HG02943 (cell line): Measurements from ENCODE around the gene C6orf47.
A peak's percentile ranks its signal among the peaks of the same experiment; 100 is the strongest.

Experiments
- ATAC-seq: cut with Tn5 transposase; IDR thresholded peaks from one replicate; pipeline ENCODE4 v1.9.1; 2021; ENCODE audit warnings: mild to moderate bottlenecking, low read depth, moderate library complexity; ENCODE audit not compliant: unreplicated experiment

C6orf47 gene

DNA sequence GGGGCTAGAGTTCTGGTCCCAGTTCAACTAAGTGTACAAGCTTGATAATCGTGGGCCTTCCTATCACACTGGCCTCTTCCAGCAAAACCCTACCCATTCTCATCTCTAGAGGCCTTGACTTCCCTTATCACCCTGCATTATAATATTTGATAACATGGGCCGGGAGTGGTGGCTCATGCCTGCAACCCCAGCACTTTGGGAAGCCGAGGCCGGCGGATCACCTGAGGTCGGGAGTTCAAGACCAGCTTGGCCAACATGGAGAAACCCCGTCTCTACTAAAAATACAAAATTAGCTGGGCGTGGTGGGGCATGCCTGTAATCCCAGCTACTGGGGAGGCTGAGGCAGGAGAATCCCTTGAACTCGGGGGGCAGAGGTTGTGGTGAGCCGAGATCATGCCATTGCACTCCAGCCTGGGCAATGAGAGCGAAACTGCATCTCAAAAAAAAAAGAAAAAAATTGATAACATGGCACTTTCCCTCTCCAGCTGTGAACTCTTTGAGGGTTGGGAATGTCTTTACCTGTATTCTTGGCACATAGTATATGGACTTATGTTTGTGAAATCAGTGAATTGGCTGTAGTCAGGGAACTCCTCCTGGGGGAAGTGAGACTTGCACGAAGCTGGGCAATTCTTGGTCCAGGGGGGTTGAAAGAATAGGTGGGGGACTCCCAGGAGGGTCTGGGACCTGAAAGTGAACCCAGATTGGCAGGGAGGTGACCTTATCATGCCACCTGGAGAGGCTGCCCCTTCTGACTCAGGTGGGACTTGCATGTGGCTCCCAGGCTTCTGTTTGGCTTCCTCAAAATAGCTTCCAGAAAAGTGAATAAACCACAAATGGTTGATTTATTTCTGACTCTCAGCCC is 915 bp upstream of the C6orf47 start:
- ATAC-seq: no peak

DNA sequence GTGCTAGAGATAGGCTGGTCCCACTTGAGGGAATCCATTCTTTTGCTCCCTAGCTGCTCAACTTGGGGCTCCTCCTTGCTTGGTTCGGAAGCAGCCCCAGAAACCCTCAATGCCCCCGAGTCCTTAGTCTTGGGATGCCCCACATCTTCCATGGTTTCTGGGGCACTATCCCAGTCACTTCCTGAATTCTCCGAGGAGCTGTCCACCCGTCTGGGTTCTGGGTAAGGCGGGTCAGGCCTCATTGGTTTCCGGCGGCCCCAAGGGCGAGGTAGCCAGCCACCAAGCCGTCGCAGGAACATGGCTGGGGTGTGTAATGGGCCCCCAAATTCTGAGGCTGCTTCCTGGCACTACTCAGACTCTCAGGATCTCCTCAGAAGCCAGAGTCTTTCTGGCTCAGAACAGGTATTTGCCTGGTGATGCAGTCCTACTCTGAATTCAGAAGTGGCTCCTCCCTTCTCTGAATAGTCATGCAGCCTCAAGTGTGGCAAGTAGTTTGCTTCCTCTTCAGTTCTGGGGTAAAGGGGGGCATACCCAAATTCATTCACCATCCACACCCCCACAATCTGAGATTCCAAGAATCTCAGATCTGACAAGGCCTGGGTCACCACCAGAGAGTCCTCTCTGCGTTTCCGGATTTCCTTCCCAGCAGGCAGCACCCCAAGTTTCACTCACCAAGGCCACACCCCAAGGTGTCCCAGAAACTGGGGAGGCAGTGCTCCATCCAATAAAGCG is 763 bp downstream of the C6orf47 start:
- ATAC-seq: no peak

DNA sequence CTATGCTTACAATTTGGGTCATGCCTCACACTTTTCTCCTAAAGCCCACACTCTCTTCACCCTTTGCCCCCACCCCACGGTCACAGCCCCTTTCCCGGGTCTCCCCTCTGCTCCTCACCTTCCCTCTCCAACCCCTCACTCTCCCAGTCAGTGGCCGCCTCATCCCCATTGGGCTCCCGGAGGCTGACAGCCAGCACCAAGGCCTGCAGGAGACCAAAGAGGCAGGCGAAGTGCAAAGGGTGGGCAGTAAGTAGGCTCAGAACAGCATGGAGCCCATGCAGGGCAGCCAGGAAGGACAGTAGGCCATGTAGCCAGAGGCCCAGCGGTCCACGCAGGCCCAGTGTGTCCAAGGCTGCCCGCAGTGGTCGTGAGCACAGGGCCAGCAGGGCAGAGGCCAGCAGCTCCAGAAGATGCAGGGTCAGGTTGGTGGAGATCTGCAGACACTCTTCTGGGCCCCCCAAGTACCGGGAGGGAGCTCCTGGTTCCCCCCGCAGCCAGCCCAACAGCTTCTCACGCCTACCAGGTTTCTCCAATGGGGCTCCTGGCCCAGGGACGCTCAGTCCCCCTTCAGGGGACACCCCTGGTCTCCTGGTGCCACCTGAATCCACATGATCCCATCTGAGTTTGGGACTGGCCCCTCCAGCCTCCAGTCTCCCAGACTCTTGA is 1.5 kb downstream of the C6orf47 start:
- ATAC-seq: no peak

DNA sequence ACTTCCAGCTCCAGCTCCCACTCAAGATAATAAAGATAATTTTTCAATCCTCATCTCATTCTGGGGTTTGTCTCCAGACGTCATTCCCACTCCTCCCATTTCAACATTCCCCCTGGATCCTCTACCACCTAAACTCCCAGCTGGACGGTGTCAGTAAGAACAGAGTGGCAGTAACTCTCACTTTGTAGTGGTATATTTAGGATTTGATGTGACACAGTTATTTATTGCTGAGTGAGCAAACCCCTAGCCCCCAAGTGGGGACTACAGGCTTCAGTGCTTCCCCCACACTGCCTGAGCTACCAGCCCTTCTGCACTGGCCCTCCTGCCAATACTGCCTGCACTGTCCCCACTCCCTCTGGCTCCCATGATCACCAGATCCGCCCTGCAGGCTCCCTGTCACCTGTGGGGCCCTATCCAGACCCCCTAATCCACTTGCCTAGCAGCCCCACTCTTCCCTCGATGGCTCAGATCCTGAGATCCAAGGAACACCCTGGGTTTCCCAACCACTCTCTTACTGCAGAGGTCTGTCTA is 2.4 kb downstream of the C6orf47 start:
- ATAC-seq: no peak

DNA sequence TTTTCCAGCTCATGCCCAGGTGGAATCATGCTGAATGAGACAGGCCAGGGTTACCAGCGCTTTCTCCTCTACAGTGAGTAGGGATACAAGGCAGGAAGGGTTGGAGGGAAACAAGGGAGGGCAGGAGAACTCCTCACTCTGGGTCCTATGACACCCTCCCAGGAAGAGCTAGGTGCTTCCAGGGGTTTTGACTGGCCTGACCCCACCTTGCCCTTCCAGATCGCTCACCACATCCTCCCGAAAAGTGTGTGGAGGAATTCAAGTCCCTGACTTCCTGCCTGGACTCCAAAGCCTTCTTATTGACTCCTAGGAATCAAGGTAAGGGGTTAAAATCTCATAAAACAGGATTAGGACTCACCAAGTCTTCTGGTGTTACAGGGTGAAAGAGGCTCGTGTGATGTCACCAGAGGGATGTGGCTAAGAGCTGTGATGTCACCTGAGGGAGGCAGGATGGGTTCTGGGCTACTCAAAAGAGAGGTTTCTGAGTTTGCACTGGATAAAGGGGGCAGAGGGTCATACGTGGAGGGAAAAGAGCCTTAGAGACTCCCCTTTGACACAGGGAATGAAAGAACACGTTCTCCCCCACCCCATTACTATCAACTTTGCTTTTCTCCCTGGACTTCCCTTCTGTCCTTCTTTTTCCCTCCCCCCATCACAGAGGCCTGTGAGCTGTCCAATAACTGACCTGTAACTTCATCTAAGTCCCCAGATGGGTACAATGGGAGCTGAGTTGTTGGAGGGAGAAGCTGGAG is 3.0 kb downstream of the C6orf47 start:
- ATAC-seq: no peak

DNA sequence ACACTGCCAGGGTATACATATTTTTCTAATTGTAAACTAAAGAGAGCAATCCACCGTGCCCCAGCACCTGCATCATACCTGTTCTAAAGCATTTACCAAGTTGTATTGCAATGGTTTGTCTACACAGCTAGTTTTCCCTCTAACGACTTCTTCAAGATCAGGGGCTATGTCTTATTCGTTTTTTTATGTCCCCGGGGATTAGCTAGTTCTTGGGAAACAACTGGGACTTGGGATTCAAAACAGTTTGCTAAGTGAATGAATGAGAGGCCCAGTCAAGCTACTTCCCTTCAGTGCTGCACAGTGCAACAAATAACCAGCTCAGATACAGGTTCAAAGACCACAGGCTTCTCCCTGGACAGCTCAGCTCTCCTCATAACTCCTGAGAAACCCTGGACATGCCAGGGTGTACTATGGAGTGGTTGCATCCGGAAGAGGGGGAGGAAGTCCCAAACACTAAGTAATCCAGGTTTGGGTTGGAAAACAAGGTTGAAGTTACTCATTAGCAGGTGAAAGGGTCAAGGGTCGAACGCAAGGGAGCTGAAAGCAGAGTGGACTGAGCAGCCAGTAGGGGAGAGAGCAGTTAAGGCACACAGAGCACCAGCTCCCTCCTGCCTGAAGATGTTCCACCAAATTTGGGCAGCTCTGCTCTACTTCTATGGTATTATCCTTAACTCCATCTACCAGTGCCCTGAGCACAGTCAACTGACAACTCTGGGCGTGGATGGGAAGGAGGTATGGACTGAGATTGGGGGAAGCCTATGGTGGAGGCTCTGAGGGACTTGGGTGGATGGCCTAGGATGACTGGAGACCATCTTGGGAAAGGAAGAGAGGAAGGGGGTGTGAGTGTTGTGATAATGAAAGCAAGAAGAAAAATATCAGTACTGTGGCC is 5.0 kb downstream of the C6orf47 start, which contains the start of gene APOM:
TSS of gene APOM (plus strand) at position 546 of the 889 bp plus-strand sequence. CDS start at position 619, 73 bp downstream.
- no peak for ATAC-seq

DNA sequence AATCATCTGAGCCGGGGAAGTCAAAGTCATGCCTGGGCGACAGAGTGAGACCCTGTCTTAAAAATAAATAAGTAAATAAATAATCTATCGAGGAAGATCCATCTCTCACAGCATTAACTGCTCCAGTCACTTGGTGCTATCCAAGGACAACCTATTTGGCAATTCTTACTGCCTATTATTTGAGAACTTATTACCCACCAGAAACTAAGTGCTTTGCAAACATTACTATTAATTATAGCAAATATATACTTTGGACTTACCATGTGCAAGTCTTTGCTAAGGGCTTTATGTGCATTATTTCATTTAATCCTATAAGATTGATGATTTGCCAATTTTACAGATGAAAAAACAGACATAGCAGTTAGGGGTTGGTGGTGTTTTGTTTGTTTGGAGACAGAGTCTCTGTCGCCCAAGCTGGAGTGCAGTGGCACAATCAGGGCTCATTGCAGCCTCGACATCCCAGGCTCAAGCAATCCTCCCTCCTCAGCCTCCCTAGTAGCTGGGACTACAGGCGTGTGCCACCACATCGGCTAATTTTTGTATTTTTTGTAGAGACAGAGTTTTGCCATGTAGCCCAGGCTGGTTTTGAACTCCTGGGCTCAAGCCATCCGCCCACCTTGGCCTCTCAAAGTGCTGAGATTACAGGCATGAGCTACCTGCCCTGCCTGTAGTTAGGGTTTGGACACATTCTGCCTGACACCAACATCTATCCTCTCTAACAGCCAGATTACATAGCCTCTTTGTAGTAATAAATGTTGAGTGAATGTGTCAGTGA is 5.8 kb downstream of the C6orf47 start:
- no peak for ATAC-seq

DNA sequence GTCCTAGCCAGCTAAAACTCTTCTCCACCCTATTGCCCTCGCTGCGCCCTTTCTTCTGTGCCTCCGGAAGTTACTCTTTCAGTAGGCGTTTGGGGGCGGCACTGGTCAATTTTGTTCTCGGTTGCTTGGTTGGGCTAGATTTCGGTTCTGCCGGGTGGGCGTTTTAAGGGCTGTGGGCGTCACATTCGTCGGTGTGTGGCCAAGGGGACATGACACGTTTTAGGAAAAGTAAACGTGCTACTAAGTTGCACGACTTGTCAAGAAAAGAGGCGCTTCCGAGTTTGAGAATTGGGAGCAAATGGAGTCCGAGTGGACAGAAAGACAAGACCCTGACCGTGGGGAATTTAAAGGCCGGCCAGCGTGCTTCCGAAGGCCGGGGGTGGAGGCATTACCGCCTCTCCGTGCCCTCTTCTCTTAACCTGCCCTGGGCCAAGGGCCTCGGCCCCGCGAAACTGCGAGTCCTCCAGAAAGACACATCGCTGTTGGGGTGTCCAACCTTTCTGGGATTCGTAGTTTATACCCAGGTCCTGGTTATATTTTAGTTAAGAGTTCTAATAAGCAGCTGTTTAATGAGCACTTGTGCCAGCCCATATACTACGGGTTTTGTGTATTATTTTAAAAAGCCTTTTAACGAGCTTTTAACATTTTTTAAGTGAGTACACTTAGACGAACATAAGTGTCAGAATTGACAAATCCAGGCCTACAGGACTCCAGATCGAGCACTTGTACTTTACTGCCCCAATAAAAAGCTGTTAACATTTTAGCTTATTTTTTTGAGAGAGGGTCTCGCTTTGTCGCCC is 7.5 kb downstream of the C6orf47 start:
- ATAC-seq: peak; percentile 68

DNA sequence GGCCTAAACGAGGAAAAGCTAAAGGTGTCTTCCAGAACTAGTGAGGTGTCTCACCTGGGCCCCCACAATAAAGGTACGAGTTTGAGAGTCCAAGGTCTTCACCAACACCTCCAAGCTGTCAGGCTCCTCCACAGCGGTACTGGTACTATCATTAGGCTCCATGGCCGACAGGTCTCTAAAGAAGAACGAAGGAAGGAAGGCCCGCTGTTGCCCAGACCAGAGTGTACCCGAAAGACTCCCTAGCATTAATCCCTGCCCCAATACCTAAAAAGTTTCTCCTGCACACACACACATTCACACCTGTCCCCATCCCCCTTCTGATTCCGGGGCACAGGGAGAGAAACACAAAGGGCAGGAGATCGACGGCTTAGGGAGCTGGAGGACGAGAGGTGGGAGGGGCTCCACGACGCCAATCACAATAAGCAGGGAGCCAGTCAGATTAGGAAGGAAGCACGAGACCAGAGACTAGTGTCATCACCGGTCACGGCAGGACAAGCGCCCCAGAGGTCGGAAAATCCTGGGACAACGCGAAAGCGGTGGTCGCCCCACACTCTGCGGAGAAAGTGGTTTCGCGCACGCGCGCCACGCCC is 8.9 kb downstream of the C6orf47 start:
- ATAC-seq: peak; percentile 27

DNA sequence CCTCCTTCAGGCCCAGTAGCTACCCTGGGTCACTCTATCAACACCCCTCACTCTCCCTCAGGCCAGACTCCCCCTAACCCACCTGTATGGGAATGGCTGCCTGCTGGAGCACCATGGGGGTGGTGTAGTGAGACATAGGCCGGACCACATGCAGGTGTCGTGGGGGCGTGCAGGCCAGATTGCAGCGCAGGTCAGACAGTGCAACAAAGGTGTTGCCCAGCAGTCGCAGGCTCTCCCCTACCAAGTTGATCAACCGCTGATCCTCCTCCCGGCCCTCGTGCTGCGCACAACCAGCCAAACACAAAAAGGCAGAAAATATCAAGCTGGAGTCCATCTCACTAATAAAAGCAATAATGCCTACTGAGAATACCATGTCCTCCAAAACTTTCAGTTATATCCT is 15.3 kb downstream of the C6orf47 start:
- ATAC-seq: no peak

DNA sequence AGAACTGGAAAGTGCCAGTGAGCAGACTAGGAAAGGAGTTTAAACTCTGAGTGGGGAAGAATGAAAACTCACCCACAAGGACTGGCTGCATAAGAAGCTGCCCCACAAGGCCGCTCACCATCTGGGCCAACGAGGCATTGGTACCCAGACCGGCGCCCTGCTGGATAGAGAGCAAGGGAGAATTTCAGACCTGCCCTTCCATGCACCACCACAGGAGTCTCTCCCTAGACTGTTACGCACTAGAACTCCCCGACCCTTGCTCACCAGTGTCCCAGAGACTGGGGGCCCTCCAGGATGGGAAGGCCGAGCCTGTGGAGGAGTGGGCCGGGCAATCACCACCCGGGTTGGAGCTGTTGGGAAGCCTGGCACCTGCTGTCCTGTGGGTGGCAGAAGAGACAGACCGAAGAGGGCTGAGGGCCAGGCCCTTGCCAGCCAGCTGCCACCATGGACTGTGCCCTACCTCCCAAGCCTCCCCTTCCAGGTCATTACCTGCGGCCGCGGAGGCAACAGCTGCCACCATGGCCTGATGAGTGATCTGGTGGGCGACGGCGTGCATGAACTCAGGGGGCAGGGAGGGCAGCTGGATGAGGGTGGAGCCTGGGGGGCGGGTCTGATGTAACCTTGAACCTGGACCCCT is 16.6 kb downstream of the C6orf47 start:
- ATAC-seq: no peak

DNA sequence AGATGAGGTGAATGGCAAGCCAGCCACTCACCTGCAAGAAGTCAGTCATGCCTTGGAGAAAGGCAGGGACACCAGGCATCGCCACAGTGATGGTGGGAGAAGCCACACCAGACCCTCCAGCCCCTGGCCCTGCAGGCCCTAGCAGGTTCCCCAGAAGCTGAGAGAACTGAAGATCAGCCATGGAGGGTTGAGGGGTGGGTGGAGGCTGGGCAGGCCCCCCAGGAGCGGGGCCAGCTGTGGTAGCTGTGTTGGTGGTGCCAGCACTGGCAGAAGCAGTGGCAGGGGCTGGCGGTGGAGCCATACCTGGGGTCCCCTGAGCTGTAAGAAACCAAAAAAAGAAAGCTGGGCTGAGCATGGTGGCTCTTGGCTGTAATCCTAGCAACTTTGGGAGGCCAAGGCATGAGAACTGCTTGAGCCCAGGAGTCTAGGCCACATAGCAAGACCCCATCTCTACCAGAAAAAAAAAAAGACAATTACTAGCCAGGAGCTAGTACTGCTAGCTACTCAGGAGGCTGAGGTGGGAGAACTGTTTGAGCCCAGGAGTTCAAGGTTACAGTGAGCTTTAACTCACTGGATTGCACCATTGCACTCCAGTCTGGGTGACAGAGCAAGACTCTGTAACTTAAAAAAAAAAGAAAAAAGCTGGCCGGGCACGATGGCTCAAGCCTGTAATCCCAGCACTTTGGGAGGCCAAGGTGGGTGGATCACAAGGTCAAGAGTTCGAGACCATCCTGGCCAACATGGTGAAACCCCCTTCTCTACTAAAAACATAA is 17.6 kb downstream of the C6orf47 start:
- ATAC-seq: no peak

DNA sequence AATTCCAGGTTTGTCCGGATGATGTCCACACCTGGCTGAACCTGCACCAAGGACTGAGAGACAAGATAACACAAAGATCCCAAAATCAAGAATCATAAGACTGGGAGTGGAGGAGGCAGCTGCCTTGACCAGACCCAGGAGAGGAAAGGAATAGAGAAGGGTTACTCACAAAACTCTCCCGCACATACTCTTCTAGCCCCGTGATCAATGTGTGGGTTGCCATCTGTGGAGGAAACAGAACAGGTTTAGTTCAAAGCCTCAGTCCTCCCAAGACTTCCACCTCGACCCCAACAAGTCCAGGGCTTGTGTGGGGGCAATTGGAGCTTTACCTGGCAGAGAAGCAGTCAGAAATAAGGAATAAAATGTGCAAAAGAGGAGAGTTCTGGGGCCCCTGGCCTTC is 19.2 kb downstream of the C6orf47 start:
- ATAC-seq: no peak

DNA sequence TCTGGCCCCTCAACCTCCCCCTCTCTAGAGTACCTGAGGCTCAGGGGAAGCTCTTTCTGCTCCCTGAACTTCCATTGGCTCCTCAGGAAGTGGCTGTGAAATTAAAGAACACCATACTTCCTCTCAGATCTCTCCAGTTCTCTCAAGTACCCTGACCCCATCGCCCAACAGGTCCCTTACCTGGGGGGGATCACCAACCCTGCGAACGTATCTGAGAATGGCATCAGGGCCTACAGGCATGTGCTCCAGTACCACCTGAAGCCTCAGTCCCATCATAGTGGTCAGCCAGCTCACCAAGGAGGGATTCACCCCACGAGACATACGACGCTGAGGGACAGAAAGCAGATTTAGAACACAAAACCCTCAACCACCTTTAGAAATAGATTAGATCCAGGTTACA is 20.0 kb downstream of the C6orf47 start:
- ATAC-seq: no peak

DNA sequence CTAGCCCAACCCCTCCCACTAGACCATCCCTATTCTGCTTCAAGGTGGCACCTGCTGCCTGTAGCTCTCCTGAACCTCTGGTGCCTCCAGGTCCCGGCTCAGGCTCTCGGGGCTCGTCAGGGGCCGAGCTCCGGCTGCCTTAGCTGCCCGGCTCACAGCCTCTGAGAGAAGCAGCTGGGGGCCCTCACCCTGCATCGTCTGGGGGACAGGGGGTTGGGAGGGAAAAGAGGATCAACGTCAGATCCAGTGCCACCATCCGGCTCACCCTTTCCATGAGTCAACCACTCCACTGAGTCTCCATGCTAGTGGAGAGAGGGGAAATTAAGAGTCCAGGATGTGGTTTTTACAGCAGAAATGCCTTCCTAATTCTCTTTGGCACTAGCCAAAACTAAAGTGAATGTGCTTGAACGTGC is 21.1 kb downstream of the C6orf47 start:
- ATAC-seq: no peak

DNA sequence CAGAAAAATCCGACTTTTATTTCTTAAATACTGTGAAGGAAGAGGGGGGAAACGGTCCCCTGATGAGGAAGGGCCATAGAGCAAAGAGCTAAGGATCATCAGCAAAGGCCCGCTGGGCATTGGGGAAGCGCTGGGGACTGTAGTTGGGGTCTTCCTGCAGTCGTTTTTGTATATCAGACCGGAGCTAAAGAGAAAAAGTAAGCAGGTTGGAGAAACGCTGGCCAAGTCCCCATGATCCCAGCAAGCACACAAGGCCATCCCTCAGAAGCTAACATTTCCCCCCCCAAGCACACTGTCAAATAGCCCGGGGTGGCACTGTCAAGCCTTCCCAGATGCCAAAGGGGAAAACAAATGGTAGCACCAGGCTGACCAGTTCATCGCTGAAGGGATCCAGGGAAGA is 21.5 kb downstream of the C6orf47 start:
- ATAC-seq: no peak
